Endothelial cell of umbilical vein (primary cell): Measurements from ENCODE around the gene RPLP1. TPM values are rescaled to one million over a fixed set of nuclear protein-coding genes. Genes with fewer than 3 reads are reported as not detected.

Experiments used
- BruUV-seq: library from RNA; stranded (reverse); fragments of 400-500 nt; replicated peaks from 2 replicates; lab custom pipeline; 2021; lab: Mats Ljungman, UMichigan
- CTCF ChIA-PET: fragments of 300-600, 350-600 bp; sonication (Branson Sonifier 250); formaldehyde crosslinking; loops from one replicate; lab custom pipeline; 2021; ENCODE audit warnings: antibody characterized with exemption, inconsistent platforms; lab: Charles Lee
- POLR2A ChIA-PET: fragments of 300-600, 350-600 bp; sonication (Branson Sonifier 250); formaldehyde crosslinking; loops from one replicate; lab custom pipeline; 2021; ENCODE audit warnings: antibody characterized with exemption, inconsistent platforms; lab: Charles Lee
- DNase-seq: peaks from one replicate; pipeline ENCODE4 v3.0.0-alpha.2; 2011; ENCODE audit warnings: low read depth, low spot score
- FAIRE-seq: peaks from 2 replicates; lab custom pipeline; 2011; peaks lifted over from hg19 to GRCh38; lab: Jason Lieb, UNC
- H2AFZ ChIP-seq: 2 replicates; pipeline ENCODE4 v1.6.0; 2012; ENCODE audit warnings: low read depth, low read length, control low read depth, inconsistent platforms
- H3K27ac ChIP-seq: 2 replicates; pipeline ENCODE4 v1.5.1; 2011; ENCODE audit warnings: low read depth, mild to moderate bottlenecking, control low read depth, low read length, moderate library complexity; ENCODE audit not compliant: insufficient read depth
- H3K27me3 ChIP-seq, 2 experiments: 2 replicates each; pipeline versions ENCODE4 v1.6.0 to v1.6.1; 2011; ENCODE audit warnings: low read length in 2 of 2, mixed read lengths in 1 of 2; ENCODE audit not compliant: control insufficient read depth in 2 of 2, insufficient read depth in 2 of 2
- H3K36me3 ChIP-seq, 2 experiments: 2 replicates in 1 of 2; 3 replicates in 1 of 2; pipeline ENCODE4 v1.5.1; 2011; ENCODE audit warnings: low read length in 2 of 2, mild to moderate bottlenecking in 1 of 2, moderate library complexity in 1 of 2; ENCODE audit not compliant: control insufficient read depth in 2 of 2, insufficient read depth in 2 of 2; ENCODE audit errors: extremely low read depth in 1 of 2
- H3K4me1 ChIP-seq: 3 replicates; pipeline ENCODE4 v1.5.1; 2011; ENCODE audit warnings: mild to moderate bottlenecking, low read length; ENCODE audit not compliant: control insufficient read depth, insufficient read depth; ENCODE audit errors: extremely low read depth
- H3K4me2 ChIP-seq: 2 replicates; pipeline ENCODE4 v1.6.1; 2011; ENCODE audit warnings: low read length, control low read depth, mixed read lengths; ENCODE audit not compliant: insufficient read depth
- H3K4me3 ChIP-seq, 3 experiments: fragments of 200-600 bp in 1 of 3; sonication (generic), shearing (Covaris generic) in 1 of 3; replicated peaks in 1 of 3; 2 replicates each; pipeline ENCODE4 v1.5.1; 2011 to 2016; ENCODE audit warnings: control low read depth in 3 of 3, low read length in 3 of 3, mild to moderate bottlenecking in 2 of 3, inconsistent platforms in 1 of 3, low read depth in 1 of 3, moderate library complexity in 1 of 3; ENCODE audit not compliant: insufficient read depth in 1 of 3
- H3K79me2 ChIP-seq: 2 replicates; pipeline ENCODE4 v1.6.0; 2012; ENCODE audit warnings: low read length, inconsistent platforms; ENCODE audit not compliant: control insufficient read depth, insufficient read depth
- H3K9ac ChIP-seq: replicated peaks from 2 replicates; pipeline ENCODE3; 2011; ENCODE audit warnings: low read length, control low read depth; ENCODE audit not compliant: insufficient read depth; ENCODE audit errors: extremely low read depth
- H3K9me1 ChIP-seq: replicated peaks from 3 replicates; pipeline ENCODE4 v1.6.0; 2011; ENCODE audit warnings: mild to moderate bottlenecking, low read length; ENCODE audit not compliant: control insufficient read depth, insufficient read depth; ENCODE audit errors: extremely low read depth
- H3K9me3 ChIP-seq: replicated peaks from 2 replicates; pipeline ENCODE4 v1.5.1; 2012; ENCODE audit warnings: low read length, inconsistent platforms; ENCODE audit not compliant: control insufficient read depth, insufficient read depth
- H4K20me1 ChIP-seq: replicated peaks from 2 replicates; pipeline ENCODE3; 2011; ENCODE audit warnings: mild to moderate bottlenecking, low read length; ENCODE audit not compliant: control insufficient read depth, insufficient read depth; ENCODE audit errors: extremely low read depth
- CTCF ChIP-seq, 2 donors: IDR thresholded peaks; 1 replicate in 1 of 2; 2 replicates in 1 of 2; pipeline ENCODE4 v1.5.1; 2011; ENCODE audit warnings: low read length in 2 of 2, mild to moderate bottlenecking in 2 of 2, moderate library complexity in 2 of 2, control low read depth in 1 of 2, inconsistent platforms in 1 of 2, low read depth in 1 of 2; ENCODE audit not compliant: insufficient read depth in 1 of 2; ENCODE audit errors: extremely low read depth in 1 of 2
- EZH2 ChIP-seq: IDR thresholded peaks from 2 replicates; pipeline ENCODE4 v1.6.1; 2012; ENCODE audit warnings: borderline replicate concordance, low read depth, mild to moderate bottlenecking, moderate library complexity, low read length, inconsistent platforms; ENCODE audit not compliant: severe bottlenecking
- FOS ChIP-seq: IDR thresholded peaks from 2 replicates; pipeline ENCODE4 v1.6.1; 2011; ENCODE audit warnings: mild to moderate bottlenecking, low read length, moderate library complexity, borderline replicate concordance; ENCODE audit not compliant: insufficient read depth
- GATA2 ChIP-seq: IDR thresholded peaks from 2 replicates; pipeline ENCODE4 v1.7.0; 2011; ENCODE audit warnings: low read depth, mild to moderate bottlenecking, moderate library complexity, mixed read lengths, low read length; ENCODE audit not compliant: insufficient read length, insufficient read depth
- JUN ChIP-seq: IDR thresholded peaks from 2 replicates; pipeline ENCODE4 v1.6.1; 2011; ENCODE audit warnings: borderline replicate concordance, low read depth; ENCODE audit not compliant: insufficient read length, insufficient read depth
- MAX ChIP-seq: IDR thresholded peaks from 2 replicates; pipeline ENCODE4 v1.6.1; 2011; ENCODE audit not compliant: insufficient read depth, insufficient read length
- MYC ChIP-seq: IDR thresholded peaks from one replicate; pipeline ENCODE4 v1.6.1; 2011; ENCODE audit warnings: mild to moderate bottlenecking, low read depth, low read length
- POLR2A ChIP-seq: IDR thresholded peaks from 2 replicates; pipeline ENCODE4 v1.6.1; 2012; ENCODE audit warnings: low read depth, mild to moderate bottlenecking, control low read depth, low read length
- POLR2AphosphoS5 ChIP-seq: IDR thresholded peaks from 2 replicates; pipeline ENCODE4 v1.6.1; 2012; ENCODE audit warnings: low read depth, mild to moderate bottlenecking, control low read depth, low read length, moderate library complexity; ENCODE audit not compliant: insufficient read depth
- dilution Hi-C: fragments of 300-500 bp; cut with MboI; formaldehyde crosslinking; loops from one replicate; pipeline ENCODE4 v1.15.0; 2019; ENCODE audit warnings: low sequenced_read_pairs; ENCODE audit not compliant: extremely low pct_ligation_motif_present
- intact Hi-C: fragments of 100-400 bp; cut with micrococcal nuclease; formaldehyde crosslinking; loops from one replicate; pipeline ENCODE4 v1.10.0; 2022
- polyA plus RNA-seq, 4 experiments: library from polyadenylated mRNA; depleted of rRNA in 3 of 4; stranded (reverse) in 3 of 4; unstranded in 1 of 4; fragments of >200 nt; gene quantifications; 2 replicates each; pipeline versions ENCODE4 v1.2.1 to v1.2.3, GENCODE V29; 2011 to 2012; ENCODE audit warnings: missing spikeins in 1 of 4
- total RNA-seq: library from RNA; stranded (reverse); gene quantifications from 2 replicates; pipeline ENCODE4 v1.2.3, GENCODE V29; 2021

The RPLP1 gene
- total and polyA plus RNA-seq, 2 donors (not counting 3 experiments of a cell fraction or from before 2014, with no cell fraction given) = 1,603 to 2,985 TPM

- no peak overlapping the region for H3K4me2 ChIP-seq
- no peaks in the 10 kb centered on the region for H3K4me1 ChIP-seq
- CTCF ChIA-PET = interaction anchor here (1.2 kb wide), 1 partner anchor 16 kb away, joined by 3 read pairs; no protein-coding TSS in a partner anchor
- TF ChIP-seq JUN (no peak), FOS (no peak), POLR2AphosphoS5 (no peak), MYC (no peak), POLR2A (no peak), GATA2 (no peak), CTCF (IDR thresholded peaks at IDR 0.05; ENCODE audit: extremely low read depth in 1 of 2, insufficient read depth in 1 of 2, low read depth in 1 of 2, low read length in 2 of 2) (no peak), MAX (no peak), EZH2 (no peak)
- dilution Hi-C loops (no loop called here), intact Hi-C loops (no loop called here)
- H3K4me3 ChIP-seq = no peak overlapping the region
- no peak overlapping the region for H3K27ac ChIP-seq
- H3K36me3 ChIP-seq = no peaks in the 10 kb centered on the region
- H3K27me3 ChIP-seq = no peaks in the 10 kb centered on the region
- H3K9me1 ChIP-seq = no peaks in the 10 kb centered on the region
- H3K9me3 ChIP-seq = no peaks in the 10 kb centered on the region
- no peak overlapping the region for H3K9ac ChIP-seq
- FAIRE-seq (no peak), DNase-seq (no peak)
- POLR2A ChIA-PET = no interaction called here
- no TSS peak for BruUV-seq
- no peaks in the 10 kb centered on the region for H4K20me1 ChIP-seq
- H2AFZ ChIP-seq = no peak overlapping the region
- H3K79me2 ChIP-seq = no peaks in the 10 kb centered on the region
Observed at GRCh38 chr15:69500339-69500738, 47.7 kb downstream of the RPLP1 start.
